Measurements from ENCODE around the gene GMDS.

The GMDS gene

GRCh38 chr6:2144210-2144609 lies 101.2 kb downstream of the GMDS start:
- H3K4me3 ChIP-seq (ENCODE audit: insufficient read depth in 1 of 2, low read depth in 1 of 2, low read length in 2 of 2) = no peak overlapping the region
- 90% methylated on average over 4 of the region's 4 CpGs for WGBS
- H2BK5ac ChIP-seq (ENCODE audit: low read depth, low read length, poor library complexity, severe bottlenecking) = no peak overlapping the region
- H2BK12ac ChIP-seq (ENCODE audit: low read length in 2 of 2) = no peak overlapping the region
- no peak overlapping the region for H3K9ac ChIP-seq (ENCODE audit: low read length)
- no peak overlapping the region for H2AFZ ChIP-seq (ENCODE audit: low read depth, low read length)
- H4K8ac ChIP-seq (ENCODE audit: low read length) = no peak overlapping the region
- no peak overlapping the region for H2BK120ac ChIP-seq (ENCODE audit: low read depth, low read length)
- H3K27ac ChIP-seq (ENCODE audit: low read length, poor library complexity, severe bottlenecking) = no peak overlapping the region
- no peak overlapping the region for H3K18ac ChIP-seq (ENCODE audit: low read depth in 1 of 2, low read length in 2 of 2)
- H3K23ac ChIP-seq (ENCODE audit: low read length in 2 of 2) = no peak overlapping the region
- H3K4me2 ChIP-seq (ENCODE audit: low read length, poor library complexity, severe bottlenecking) = no peak overlapping the region
- H3K4ac ChIP-seq (ENCODE audit: low read depth in 1 of 2, low read length in 2 of 2) = no peak overlapping the region
- H3K36me3 ChIP-seq (ENCODE audit: control insufficient read depth in 1 of 2, insufficient read depth in 2 of 2, low read depth in 1 of 2, low read length in 2 of 2) = no peaks in the 10 kb centered on the region
- no peak overlapping the region for H3K14ac ChIP-seq (ENCODE audit: low read length in 2 of 2)
- DNase-seq = no peak
- no peaks in the 10 kb centered on the region for H3K27me3 ChIP-seq (ENCODE audit: control insufficient read depth in 1 of 2, insufficient read depth in 1 of 2, low read length in 2 of 2)
- H3K9me3 ChIP-seq (ENCODE audit: control insufficient read depth, low read length) = no peaks in the 10 kb centered on the region
- H3K79me1 ChIP-seq (replicated peaks; ENCODE audit: low read length, poor library complexity, severe bottlenecking) = peaks cover 28% of the 10 kb centered on the region
- H2BK15ac ChIP-seq (ENCODE audit: low read depth, poor library complexity, severe bottlenecking) = no peak overlapping the region
- no peak overlapping the region for H4K91ac ChIP-seq (ENCODE audit: low read length)
- H3K4me1 ChIP-seq (ENCODE audit: control insufficient read depth, insufficient read depth, low read depth, low read length) = peaks cover 2% of the 10 kb centered on the region
- no peak overlapping the region for H2AK5ac ChIP-seq (ENCODE audit: low read length, severe bottlenecking)

GRCh38 chr6:2141644-2142290 lies 103.6 kb downstream of the GMDS start:
- Histone ChIP-seq H4K8ac (ENCODE audit: low read length) (no peak overlapping the region), H3K9ac (ENCODE audit: low read length) (no peak overlapping the region), H3K27ac (ENCODE audit: low read length, poor library complexity, severe bottlenecking) (no peak overlapping the region), H3K18ac (ENCODE audit: low read depth in 1 of 2, low read length in 2 of 2) (no peak overlapping the region), H3K9me3 (ENCODE audit: control insufficient read depth, low read length) (no peaks in the 10 kb centered on the region), H3K4ac (ENCODE audit: low read depth in 1 of 2, low read length in 2 of 2) (no peak overlapping the region), H4K91ac (ENCODE audit: low read length) (no peak overlapping the region), H2BK12ac (ENCODE audit: low read length in 2 of 2) (no peak overlapping the region), H2AFZ (ENCODE audit: low read depth, low read length) (no peak overlapping the region), H3K23ac (ENCODE audit: low read length in 2 of 2) (no peak overlapping the region), H2BK15ac (ENCODE audit: low read depth, poor library complexity, severe bottlenecking) (no peak overlapping the region), H3K4me1 (ENCODE audit: control insufficient read depth, insufficient read depth, low read depth, low read length) (no peaks in the 10 kb centered on the region), H3K79me1 (replicated peaks; ENCODE audit: low read length, poor library complexity, severe bottlenecking) (peaks cover 28% of the 10 kb centered on the region), H3K14ac (ENCODE audit: low read length in 2 of 2) (no peak overlapping the region), H2BK120ac (ENCODE audit: low read depth, low read length) (no peak overlapping the region), H2AK5ac (ENCODE audit: low read length, severe bottlenecking) (no peak overlapping the region), H2BK5ac (ENCODE audit: low read depth, low read length, poor library complexity, severe bottlenecking) (no peak overlapping the region), H3K4me2 (ENCODE audit: low read length, poor library complexity, severe bottlenecking) (no peak overlapping the region), H3K27me3 (ENCODE audit: control insufficient read depth in 1 of 2, insufficient read depth in 1 of 2, low read length in 2 of 2) (no peaks in the 10 kb centered on the region), H3K4me3 (ENCODE audit: insufficient read depth in 1 of 2, low read depth in 1 of 2, low read length in 2 of 2) (no peak overlapping the region), H3K36me3 (ENCODE audit: control insufficient read depth in 1 of 2, insufficient read depth in 2 of 2, low read depth in 1 of 2, low read length in 2 of 2) (no peaks in the 10 kb centered on the region)
- WGBS = 91% methylated on average over 16 of the region's 16 CpGs
- no peak for DNase-seq

- Histone ChIP-seq H3K27me3 (ENCODE audit: control insufficient read depth in 1 of 2, insufficient read depth in 1 of 2, low read length in 2 of 2) (no peaks in the 10 kb centered on the region), H2AFZ (ENCODE audit: low read depth, low read length) (no peak overlapping the region), H3K23ac (ENCODE audit: low read length in 2 of 2) (no peak overlapping the region), H4K91ac (ENCODE audit: low read length) (no peak overlapping the region), H3K4me3 (ENCODE audit: insufficient read depth in 1 of 2, low read depth in 1 of 2, low read length in 2 of 2) (no peak overlapping the region), H3K4ac (ENCODE audit: low read depth in 1 of 2, low read length in 2 of 2) (no peak overlapping the region), H3K27ac (ENCODE audit: low read length, poor library complexity, severe bottlenecking) (no peak overlapping the region), H2BK120ac (ENCODE audit: low read depth, low read length) (no peak overlapping the region), H3K9ac (ENCODE audit: low read length) (no peak overlapping the region), H3K14ac (ENCODE audit: low read length in 2 of 2) (no peak overlapping the region), H2AK5ac (ENCODE audit: low read length, severe bottlenecking) (no peak overlapping the region), H3K9me3 (ENCODE audit: control insufficient read depth, low read length) (no peaks in the 10 kb centered on the region), H2BK12ac (ENCODE audit: low read length in 2 of 2) (no peak overlapping the region), H3K36me3 (ENCODE audit: control insufficient read depth in 1 of 2, insufficient read depth in 2 of 2, low read depth in 1 of 2, low read length in 2 of 2) (no peaks in the 10 kb centered on the region), H3K4me2 (ENCODE audit: low read length, poor library complexity, severe bottlenecking) (no peak overlapping the region), H3K79me1 (replicated peaks; ENCODE audit: low read length, poor library complexity, severe bottlenecking) (peaks cover 31% of the 10 kb centered on the region), H3K18ac (ENCODE audit: low read depth in 1 of 2, low read length in 2 of 2) (no peak overlapping the region), H3K4me1 (ENCODE audit: control insufficient read depth, insufficient read depth, low read depth, low read length) (no peaks in the 10 kb centered on the region), H4K8ac (ENCODE audit: low read length) (no peak overlapping the region), H2BK5ac (ENCODE audit: low read depth, low read length, poor library complexity, severe bottlenecking) (no peak overlapping the region), H2BK15ac (ENCODE audit: low read depth, poor library complexity, severe bottlenecking) (no peak overlapping the region)
- WGBS = 62% methylated on average over 6 of the region's 6 CpGs
- DNase-seq = no peak
Measured at GRCh38 chr6:2140438-2141128, 104.8 kb downstream of the GMDS start.

- no peaks in the 10 kb centered on the region for H3K9me3 ChIP-seq (ENCODE audit: control insufficient read depth, low read length)
- no peak overlapping the region for H2BK15ac ChIP-seq (ENCODE audit: low read depth, poor library complexity, severe bottlenecking)
- no peak overlapping the region for H3K27ac ChIP-seq (ENCODE audit: low read length, poor library complexity, severe bottlenecking)
- DNase-seq = no peak
- no peaks in the 10 kb centered on the region for H3K4me1 ChIP-seq (ENCODE audit: control insufficient read depth, insufficient read depth, low read depth, low read length)
- no peak overlapping the region for H2BK5ac ChIP-seq (ENCODE audit: low read depth, low read length, poor library complexity, severe bottlenecking)
- H3K27me3 ChIP-seq (ENCODE audit: control insufficient read depth in 1 of 2, insufficient read depth in 1 of 2, low read length in 2 of 2) = no peaks in the 10 kb centered on the region
- peaks cover 12% of the 10 kb centered on the region for H3K79me1 ChIP-seq (replicated peaks; ENCODE audit: low read length, poor library complexity, severe bottlenecking)
- no peak overlapping the region for H3K14ac ChIP-seq (ENCODE audit: low read length in 2 of 2)
- H2BK120ac ChIP-seq (ENCODE audit: low read depth, low read length) = no peak overlapping the region
- H3K4me3 ChIP-seq (ENCODE audit: insufficient read depth in 1 of 2, low read depth in 1 of 2, low read length in 2 of 2) = no peak overlapping the region
- no peak overlapping the region for H3K18ac ChIP-seq (ENCODE audit: low read depth in 1 of 2, low read length in 2 of 2)
- no peak overlapping the region for H2BK12ac ChIP-seq (ENCODE audit: low read length in 2 of 2)
- H3K36me3 ChIP-seq (ENCODE audit: control insufficient read depth in 1 of 2, insufficient read depth in 2 of 2, low read depth in 1 of 2, low read length in 2 of 2) = no peaks in the 10 kb centered on the region
- no peak overlapping the region for H2AK5ac ChIP-seq (ENCODE audit: low read length, severe bottlenecking)
- H3K9ac ChIP-seq (ENCODE audit: low read length) = no peak overlapping the region
- H4K8ac ChIP-seq (ENCODE audit: low read length) = no peak overlapping the region
- no peak overlapping the region for H3K23ac ChIP-seq (ENCODE audit: low read length in 2 of 2)
- 100% methylated on average over 2 of the region's 2 CpGs for WGBS
- H3K4ac ChIP-seq (ENCODE audit: low read depth in 1 of 2, low read length in 2 of 2) = no peak overlapping the region
- no peak overlapping the region for H2AFZ ChIP-seq (ENCODE audit: low read depth, low read length)
- no peak overlapping the region for H3K4me2 ChIP-seq (ENCODE audit: low read length, poor library complexity, severe bottlenecking)
- H4K91ac ChIP-seq (ENCODE audit: low read length) = no peak overlapping the region
Measured at GRCh38 chr6:2135401-2135800, 110.0 kb downstream of the GMDS start.

Measured in mesenchymal stem cell (in vitro differentiated cells and primary cell).